ENCODE data around the gene AREL1.

Gene AREL1

DNA sequence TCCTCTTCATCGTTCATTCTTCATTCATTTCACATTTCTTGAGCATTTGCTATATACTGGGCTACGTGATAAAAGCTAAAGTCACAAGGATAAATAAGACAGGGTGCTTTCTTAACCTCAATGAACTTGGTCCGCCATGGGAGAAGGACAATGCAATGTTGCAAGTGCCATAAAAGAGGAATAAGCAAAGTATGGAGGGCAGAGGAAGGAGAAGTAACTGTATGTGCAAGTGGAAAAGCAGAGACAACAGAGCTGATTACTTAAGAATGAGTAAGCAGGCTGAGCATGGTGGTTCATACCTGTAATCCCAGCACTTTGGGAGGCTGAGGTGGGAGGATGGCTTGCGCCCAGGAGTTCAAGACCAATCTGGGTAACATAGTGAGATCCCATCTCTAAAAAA, 14.4 kb downstream of the AREL1 start:
- DNase-seq (ENCODE audit: low spot score): no peak

DNA sequence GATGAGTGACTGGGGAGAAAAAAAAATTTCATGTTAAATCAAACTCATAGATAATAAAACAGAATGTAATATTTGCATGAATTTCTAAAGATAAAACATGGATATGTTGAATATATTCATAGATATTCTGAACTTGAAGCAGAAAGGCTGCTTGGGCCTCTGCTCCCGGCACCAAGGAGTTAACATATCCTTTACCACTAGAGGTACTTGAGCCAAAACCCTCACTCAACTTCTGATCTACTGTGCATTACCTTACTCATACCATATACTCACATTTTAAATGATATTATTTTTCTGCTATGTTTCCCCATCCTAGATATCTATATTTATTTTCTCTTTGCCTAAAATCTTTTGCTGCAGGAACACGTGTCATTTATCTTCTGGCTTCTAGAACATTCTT, 14.9 kb downstream of the AREL1 start:
- DNase-seq (ENCODE audit: low spot score): no peak

DNA sequence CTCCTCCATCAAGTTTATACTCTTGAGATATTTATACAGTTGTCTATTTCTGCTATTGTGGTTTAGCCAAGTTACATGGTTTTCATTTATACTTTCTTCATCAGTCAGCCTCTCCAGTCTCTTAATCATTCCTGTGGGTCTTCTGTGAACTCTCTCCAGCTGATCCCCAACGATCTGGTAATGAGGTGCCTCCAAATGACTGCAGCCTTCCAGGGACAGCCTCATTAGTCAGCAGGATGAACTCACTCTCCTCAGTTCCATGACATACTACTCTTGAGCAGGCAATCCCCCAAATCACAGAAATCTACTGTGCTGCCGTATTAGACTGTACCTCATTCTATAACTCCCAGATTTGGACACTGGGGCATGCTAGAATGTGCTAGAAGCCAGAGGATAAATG, 15.3 kb downstream of the AREL1 start:
- no peak for DNase-seq (ENCODE audit: low spot score)

DNA sequence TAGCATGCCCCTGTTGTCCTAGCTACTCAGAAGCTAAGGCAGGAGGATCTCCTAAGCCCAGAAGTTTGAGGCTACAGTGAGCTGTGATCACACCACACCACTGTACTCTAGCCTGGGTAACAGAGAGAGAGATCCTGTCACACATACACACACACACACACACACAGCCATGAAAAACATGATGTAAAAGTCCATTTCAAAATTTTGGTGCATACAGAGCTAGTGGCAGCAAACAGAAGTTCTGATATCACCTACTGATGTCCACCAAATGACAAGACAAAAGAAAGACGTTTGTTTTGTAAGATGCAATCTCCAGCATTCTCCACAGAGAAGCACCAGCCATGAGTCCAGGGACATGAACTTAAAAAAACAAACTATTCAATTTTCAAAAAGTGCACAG, 15.9 kb downstream of the AREL1 start:
- DNase-seq (ENCODE audit: low spot score): no peak

DNA sequence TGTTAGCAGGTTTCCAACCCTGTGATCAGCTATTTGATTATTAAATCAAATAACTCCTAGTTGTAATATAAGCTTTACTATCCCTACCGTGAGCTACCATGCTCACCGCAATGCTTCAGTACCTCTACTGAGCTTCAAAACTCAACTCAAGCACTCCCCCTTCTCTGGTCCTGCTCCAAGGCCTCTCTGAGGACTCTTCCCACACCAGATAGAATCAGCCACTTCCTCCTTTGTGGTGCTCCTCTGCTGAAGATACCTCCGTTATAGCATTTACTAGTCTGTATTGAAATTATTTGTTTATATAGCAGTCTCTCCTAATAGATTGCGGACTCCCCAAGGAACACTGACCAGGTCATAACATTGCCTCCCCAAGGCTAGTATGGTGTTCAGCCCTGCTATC, 17.5 kb downstream of the AREL1 start:
- DNase-seq (ENCODE audit: low spot score): no peak

DNA sequence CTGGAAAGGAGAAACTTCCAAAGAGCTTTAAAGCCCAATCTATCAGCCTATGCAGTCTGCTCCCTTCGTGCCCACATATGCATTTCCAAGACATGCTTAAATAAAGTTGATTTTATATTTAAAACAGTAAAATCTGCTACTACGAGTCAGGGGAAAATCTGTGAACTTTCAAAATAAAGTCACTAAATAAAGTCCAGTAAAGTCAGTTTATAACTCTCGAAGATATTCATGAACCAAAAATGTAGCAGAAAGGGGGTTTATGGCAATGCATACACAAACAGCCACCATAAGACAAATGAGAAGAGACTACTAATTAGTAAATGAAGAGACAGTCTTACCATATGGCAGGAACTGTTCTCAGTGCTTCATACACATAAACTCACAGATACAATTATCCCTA, 19.7 kb downstream of the AREL1 start:
- DNase-seq (ENCODE audit: low spot score): no peak

DNA sequence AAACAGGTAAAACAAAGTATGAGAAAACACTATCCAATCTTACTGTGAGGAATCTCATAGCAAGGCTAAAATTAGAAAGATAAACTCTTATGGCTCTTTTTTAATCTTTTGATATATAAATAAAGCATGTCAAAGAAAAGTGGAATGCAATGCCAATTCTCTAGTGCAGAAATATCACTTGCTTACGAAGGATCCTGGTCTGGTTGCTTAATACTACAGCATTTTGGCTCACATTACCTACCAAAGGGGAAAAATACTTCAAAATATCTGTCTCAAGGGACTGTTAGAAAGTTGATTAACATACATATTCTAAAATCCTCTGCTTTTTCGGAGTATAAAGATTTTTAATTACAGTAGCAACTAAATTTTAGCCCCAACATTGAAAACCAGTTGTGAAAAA, 21.4 kb downstream of the AREL1 start:
- no peak for DNase-seq (ENCODE audit: low spot score)

DNA sequence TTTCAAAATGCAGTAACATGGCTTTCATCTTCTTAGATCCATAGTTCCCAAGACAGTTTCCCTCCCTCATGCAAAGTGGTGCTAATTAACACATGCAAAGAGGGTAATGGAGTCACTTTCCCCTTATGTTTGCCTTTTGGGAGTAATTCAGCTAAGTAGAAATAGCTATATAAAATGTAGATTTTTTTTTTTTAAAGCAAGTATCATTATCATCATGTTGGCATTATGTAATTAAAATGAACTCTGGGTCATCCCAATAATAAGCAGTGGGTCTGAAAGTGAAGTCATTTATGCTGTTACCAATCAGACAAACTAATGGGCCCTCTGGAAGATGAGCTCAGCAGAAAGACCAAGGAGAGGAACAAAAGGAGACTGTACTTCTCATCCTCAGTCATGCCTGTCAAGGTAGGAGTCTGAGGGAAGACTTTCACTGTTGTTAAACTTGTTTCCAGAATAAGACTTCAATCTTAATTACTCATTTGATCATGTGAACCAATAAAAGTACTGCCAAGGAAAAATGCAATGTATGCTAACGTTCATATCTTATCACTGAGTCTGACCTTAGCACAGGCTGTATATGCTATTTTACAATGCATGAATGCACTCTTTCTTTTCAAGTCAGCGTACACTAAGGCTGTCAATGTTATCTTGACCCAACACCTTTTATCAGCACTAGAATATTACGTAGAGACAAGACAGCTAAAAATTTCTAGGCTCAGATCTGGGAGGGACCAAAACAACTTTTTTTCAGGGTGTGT, 26.8 kb downstream of the AREL1 start:
- DNase-seq (ENCODE audit: low spot score): no peak

DNA sequence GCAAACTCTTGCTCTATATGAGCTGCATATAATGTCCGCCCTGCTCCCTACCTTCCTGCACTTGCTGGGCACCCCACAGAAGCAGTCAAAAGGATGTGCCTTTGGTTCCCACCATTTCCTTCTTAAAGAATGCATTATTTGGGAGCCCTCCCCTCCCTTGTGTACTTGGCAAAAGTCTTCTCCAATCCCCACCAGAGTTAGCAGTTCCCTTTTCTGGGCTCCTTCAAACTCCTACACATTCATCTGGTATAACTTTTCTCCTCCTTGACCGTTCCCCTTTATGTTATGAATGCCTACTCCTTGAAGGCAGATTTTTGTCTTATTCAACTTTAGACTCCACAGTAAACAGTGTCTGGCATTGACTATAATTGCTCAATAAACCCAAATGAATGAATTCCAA, 27.8 kb downstream of the AREL1 start:
- no peak for DNase-seq (ENCODE audit: low spot score)

DNA sequence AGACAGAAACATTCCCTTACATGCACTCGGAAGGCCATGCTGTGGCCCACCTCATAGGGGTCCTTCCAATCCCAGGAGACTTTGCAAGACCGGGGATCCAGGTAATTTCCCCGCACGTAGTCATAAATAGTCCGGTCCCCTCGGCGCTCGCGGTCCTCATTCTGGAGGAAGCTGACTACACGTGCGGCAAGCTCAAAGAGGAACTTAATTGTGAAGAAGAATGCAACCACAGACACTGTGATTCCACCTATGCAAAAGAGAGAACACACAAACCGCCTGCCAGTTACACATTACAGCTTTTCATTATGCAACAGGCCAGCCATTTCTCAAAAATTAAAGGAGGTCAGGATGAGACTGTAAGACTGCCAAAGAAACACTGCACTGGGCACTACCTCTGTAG, 28.4 kb downstream of the AREL1 start:
- DNase-seq (ENCODE audit: low spot score): no peak

DNA sequence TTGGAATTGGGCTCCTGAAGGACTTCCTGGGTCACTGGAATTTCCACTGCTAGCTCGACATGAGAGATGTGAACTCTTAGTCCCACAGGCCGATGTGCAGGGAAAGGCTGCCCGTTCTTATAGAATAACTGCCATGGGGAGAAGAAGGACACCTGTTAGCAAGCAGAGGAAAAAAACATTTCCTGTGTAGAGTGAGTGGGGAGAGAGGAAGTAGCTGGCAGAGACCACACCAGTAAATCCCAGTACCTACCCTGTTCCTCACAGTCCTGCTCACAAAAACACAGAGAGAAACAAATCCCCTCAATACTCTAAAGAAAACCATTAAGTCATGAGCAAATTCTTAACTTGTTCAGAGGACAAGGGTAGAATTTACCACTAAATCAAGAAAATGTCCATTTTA, 29.5 kb downstream of the AREL1 start:
- no peak for DNase-seq (ENCODE audit: low spot score)

DNA sequence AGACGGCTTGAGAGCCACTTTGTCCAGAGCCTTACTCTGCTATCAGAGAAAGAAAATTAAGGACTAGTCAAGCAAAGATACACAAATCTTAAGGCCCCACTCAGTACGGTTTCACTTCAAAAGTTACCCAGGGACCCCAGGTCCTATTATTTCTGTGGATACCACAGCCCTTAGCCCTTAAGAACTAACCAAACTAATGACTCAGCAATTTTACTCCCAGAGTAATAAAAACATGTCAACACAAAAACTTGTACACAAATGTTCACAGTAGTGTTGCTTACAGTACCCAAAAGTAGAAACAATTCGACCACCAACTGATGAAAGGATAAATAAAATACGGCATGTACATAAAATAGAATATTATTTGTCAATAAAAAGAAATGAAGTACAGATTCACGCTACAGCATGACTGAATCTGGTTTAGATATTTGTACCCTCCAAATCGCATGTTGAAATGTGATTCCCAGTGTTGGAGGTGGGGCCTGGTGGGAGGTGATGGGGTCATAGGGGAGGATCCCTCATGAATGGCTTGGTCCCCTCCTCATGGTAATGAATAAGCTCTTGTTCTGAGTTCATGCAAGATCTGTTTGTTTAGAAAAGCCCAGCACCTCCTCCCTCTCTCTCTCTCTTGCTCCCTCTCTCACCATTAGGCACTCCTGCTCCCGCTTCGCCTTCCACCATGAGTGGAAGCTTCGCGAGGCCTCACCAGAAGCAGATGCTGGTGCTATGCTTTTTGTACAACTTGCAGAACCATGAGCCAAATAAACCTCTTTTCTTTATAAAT, 30.5 kb downstream of the AREL1 start:
- no peak for DNase-seq (ENCODE audit: low spot score)

DNA sequence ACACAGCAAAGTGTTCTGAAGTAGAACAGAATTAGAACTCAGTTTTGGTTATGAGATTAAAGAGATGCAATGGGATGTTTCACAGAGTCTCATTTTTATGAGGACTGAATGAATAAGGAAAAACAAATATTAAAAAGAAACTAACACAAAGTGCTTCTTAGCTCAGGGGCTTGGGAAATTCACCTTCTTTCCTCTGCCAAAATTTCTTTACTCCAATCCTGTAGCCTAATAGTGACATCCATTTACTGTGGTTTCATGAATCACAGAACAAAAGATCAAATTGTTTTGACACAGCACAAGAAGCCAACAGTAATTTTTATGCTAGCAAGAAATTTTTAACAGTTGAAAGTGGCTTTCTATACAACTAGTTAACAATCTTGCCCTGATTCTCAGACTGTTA, 37.7 kb downstream of the AREL1 start:
- no peak for DNase-seq (ENCODE audit: low spot score)

DNA sequence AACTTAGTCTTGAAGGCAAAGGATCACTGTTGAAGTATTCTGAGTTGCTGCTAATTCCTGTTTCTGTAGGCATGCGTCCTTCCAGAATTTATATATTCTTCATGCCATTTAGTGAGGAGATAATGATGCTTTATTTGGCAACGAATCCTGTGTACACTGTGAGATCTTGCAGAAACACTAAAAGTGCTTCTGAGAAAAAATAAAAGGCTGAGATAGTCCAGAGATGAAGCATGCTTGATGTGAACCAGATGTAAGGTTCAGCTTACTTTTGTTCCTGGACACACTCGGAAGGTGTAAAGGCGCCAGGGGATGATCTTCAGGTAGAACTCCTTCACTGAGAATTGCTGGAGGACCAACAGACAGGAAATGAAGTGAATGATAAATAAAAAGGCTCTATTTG, 39.1 kb downstream of the AREL1 start:
- no peak for DNase-seq (ENCODE audit: low spot score)

DNA sequence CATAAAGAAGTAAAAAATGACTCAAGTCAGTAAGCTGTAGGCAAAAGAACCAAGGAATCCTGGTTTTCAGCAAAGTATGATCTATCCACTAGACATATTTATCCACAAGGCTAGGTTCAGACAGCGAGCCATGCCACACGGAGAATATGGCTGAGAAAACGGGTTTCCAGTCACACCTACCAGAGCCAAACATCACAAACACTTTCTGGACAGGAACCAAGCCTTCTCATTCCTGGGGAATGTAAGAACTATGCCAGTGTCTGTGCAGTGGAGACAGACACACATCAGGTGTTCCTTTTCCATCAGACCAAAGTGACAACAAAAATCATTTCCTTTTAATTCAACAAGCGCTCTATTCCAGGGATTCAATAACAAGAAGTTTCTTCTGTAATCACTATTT, 41.1 kb downstream of the AREL1 start:
- DNase-seq (ENCODE audit: low spot score): no peak

DNA sequence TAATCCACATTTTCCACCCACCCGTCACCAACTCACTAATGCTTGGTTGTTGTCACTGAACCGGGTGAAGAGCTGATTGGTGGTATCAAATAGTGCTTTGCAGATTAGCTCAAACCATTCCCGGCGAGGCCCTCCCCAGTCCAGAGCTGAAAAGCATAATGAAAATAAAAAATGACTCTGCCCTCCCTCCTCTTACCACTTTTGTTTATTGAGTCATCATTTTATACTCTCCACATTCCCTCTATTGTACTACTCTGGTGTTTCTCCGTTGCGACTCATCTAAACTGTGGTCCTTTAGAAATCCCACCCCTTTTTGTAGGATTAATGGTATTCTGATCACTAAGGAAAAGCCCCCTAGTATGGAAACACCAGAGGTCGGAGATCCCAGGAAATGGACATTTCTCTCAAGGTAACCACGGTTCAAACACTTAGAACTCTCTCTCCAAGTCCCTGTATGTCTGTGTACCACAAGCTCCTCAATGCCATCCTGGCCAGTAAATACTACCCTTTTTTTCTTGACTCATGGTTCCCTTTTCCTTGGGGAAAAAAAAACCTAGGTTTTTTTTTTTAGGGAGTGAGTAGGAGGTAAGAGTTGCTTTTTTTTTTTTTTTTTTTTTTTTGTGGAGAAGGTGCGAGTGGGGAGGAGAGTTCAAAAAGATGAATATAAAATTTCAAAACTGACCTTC, 42.0 kb downstream of the AREL1 start:
- no peak for DNase-seq (ENCODE audit: low spot score)

DNA sequence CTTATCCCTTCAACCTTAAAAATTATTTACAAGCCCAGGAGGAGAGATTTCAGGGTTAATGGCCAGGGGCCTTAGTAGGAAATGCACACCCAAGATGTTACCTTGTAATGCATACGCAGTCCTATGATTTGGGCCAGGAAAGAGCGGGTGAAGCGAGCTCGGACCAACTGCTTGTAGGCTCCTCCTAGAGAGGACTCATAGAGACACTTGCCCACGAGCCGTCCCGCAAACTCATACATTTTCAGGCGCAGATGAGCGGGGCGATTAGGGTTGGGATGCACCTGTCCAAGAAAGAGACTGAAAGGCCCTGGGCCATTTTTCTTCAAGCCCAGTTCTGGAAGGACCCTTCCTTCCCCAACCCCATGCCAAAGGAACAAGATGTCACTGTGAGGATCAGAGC, 43.0 kb downstream of the AREL1 start:
- no peak for DNase-seq (ENCODE audit: low spot score)

DNA sequence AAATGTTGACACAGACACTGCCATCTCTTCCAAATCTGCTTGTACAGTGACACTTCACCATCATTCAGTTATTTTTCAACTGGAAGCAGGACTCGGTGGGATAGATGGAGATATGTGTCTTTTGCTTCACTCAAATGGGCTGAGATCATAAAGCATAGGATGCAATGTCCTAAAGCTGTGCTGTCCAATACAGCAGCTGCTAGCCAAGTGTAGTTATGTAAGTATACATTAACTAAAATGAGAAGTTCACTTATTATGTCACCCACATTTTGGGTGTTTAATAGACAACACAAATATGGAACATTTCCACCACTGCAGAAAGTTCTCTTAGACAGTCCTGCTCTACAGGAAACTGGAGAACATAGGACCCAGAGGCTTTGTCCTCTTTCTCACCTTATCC, 43.6 kb downstream of the AREL1 start:
- no peak for DNase-seq (ENCODE audit: low spot score)

DNA sequence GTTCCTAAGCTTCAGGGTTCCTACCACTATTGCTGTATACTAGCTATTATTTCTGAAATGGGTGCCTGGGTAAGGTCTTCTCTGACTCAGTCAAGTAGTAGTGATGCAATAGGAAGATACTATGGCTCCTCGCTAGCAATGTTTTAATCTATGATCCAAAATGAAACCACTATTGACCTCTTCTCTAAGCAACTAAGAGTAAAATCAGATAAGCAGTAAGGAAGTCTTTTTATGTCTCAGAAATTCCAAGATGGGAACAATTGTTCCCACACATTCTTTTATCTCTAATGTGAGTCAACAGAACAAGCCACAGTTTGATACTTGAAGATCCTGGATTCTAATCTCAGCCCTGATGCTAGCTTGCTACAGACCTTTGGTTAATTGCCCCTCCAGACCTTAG, 45.1 kb downstream of the AREL1 start:
- no peak for DNase-seq (ENCODE audit: low spot score)

DNA sequence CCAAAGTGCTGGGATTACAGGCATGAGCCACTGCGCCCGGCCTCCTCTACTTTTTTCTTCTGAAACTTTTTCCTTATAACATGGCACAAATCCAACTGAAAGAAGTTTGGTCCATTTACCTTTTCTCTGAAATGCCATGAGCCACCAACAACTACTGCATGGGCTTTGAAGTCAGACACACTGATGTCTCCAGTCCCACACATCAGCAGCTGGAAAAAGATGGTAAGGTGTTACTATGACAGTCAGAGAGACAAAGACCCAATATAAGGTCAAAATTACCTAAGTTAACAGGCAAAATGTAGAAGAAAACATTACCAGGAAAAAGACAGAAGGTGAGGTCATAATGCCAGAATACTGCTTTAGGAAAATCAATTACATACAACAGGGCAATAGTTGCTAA, 48.2 kb downstream of the AREL1 start:
- no peak for DNase-seq (ENCODE audit: low spot score)

DNA sequence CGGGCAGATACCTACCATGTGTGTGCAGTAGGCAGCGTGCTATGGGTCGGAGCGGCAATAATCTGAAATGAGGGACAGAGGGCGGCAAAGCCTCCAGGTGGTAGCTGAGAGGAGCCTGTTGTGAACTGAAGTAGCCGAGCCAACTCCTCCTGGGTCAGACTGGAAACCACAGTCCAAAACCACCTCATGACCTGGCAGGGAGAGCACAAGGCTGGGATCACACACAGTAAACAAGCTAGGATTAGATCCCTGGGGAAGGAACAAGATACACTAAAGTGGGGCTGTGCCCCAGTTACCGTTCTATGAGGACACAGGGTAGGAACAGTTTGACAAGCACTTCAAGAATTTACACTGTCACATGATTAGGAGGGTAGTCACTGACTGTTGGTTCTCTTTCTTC, 49.0 kb downstream of the AREL1 start:
- DNase-seq (ENCODE audit: low spot score): no peak

DNA sequence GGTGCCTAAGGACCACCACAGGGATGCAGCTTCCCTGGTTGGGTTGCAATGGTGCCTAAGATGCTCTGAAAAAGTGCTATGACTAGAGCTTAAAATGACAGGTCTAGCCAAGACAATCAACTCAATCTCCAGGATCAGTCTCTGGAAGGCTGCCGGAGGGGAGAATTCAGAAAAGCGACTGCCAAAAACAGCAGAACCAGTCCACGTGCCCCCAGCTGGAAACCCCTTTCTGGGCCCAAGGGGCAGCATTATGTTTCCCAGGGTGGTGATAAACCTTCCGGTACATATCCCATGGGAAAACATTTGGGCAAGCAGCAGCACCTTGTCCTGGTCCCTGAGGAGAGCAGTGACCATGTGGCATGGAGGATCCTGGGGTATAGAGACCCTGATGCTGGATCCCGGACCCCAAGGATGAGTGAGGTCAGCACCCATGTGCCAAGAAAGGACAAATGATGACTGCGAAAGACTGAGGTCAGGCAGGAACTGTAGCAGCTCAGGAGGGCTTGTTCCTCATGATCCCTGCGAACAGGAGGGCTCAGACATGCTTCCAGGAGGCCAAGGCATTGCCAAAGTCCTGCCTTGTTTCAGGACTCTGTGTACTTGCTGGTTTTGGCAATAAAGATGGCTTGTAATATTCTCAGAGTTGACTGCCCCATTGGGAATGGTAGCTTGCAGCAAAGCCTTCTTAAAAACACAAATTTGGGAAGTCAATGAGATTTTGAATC, 51.0 kb downstream of the AREL1 start:
- DNase-seq (ENCODE audit: low spot score): no peak

DNA sequence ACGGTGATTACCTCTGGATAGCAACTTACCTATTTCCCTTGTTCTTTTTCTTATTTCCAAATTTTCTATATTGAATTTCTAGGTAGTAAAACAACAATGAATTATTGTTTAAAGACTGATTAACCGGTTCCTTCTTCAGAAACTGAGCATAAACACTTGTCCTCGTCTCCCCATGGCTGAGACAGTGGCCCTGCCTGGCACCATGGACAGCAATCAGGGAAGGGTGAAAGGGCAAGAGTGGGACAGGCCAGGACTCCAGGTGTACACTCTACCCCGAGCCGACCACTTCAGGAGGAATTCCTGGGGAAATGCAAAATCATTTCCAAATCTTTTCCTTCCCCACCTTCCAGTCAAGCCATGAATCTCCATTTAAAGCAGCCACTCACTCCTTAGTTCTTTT, 52.0 kb downstream of the AREL1 start:
- DNase-seq (ENCODE audit: low spot score): no peak
